ENCODE measurements around the gene PIK3C3.

GRCh38 chr18:41917181-41917580 lies 37.9 kb upstream of the PIK3C3 start:
- TF ChIP-seq EZH2phosphoT487 (IDR thresholded peaks at IDR 0.05; ENCODE audit: borderline replicate concordance, low read depth, low read length) (no peak), CTCF (conservative IDR thresholded peaks at IDR 0.05; ENCODE audit: low read length) (no peak)

Measured in OCI-LY7 (cell line).